SU-DHL-6 (cell line): Measurements from ENCODE around the gene HYCC1.

Source experiments
- H2AFZ ChIP-seq: fragments of 200-600 bp; sonication (generic); 2 replicates; pipeline ENCODE4 v1.6.1; 2014; ENCODE audit warnings: low read depth, mild to moderate bottlenecking, moderate library complexity, mixed read lengths, antibody characterized with exemption, low read length; ENCODE audit not compliant: severe bottlenecking
- H3F3A ChIP-seq: fragments of 200-600 bp; shearing (Covaris generic); 2 replicates; pipeline ENCODE4 v1.6.0; 2016; ENCODE audit warnings: antibody characterized with exemption, mild to moderate bottlenecking; ENCODE audit not compliant: insufficient read depth
- H3K27ac ChIP-seq: fragments of 200-600 bp; sonication (generic); 2 replicates; pipeline ENCODE4 v1.5.1; 2016; ENCODE audit warnings: low read depth, mild to moderate bottlenecking, low read length, moderate library complexity, mixed read lengths
- H3K27me3 ChIP-seq: fragments of 200-600 bp; sonication (generic), shearing (Covaris generic); 2 replicates; pipeline ENCODE4 v1.6.0; 2014; ENCODE audit warnings: mild to moderate bottlenecking, low read length
- H3K36me3 ChIP-seq: fragments of 200-600 bp; sonication (generic); 2 replicates; pipeline ENCODE4 v1.6.1; 2014; ENCODE audit warnings: mild to moderate bottlenecking, low read length, mixed read lengths
- H3K4me2 ChIP-seq: fragments of 300-600, 200-600 bp; shearing (Covaris generic), sonication (generic); 2 replicates; pipeline ENCODE4 v1.6.0; 2014; ENCODE audit warnings: low read length, low read depth, mild to moderate bottlenecking; ENCODE audit not compliant: poor library complexity, severe bottlenecking
- H3K4me3 ChIP-seq: fragments of 200-600 bp; sonication (generic); 2 replicates; pipeline ENCODE4 v1.5.1; 2014; ENCODE audit warnings: antibody characterized with exemption, low read length, mild to moderate bottlenecking, mixed read lengths; ENCODE audit not compliant: insufficient read depth, poor library complexity, severe bottlenecking
- H3K79me2 ChIP-seq: fragments of 200-600 bp; sonication (generic); 2 replicates; pipeline ENCODE4 v1.6.1; 2014; ENCODE audit warnings: mild to moderate bottlenecking, low read length, moderate library complexity; ENCODE audit not compliant: insufficient read depth
- H3K9ac ChIP-seq: fragments of 200-600 bp; sonication (generic); 2 replicates; pipeline ENCODE4 v1.7.0; 2014; ENCODE audit warnings: mild to moderate bottlenecking, low read length
- H3K9me2 ChIP-seq: fragments of 200-600 bp; sonication (generic); replicated peaks from 2 replicates; pipeline ENCODE4 v1.6.1; 2014; ENCODE audit warnings: low read length; ENCODE audit not compliant: insufficient read depth
- H3K9me3 ChIP-seq: fragments of 200-600 bp; sonication (generic); 2 replicates; pipeline ENCODE4 v1.6.1; 2014; ENCODE audit warnings: low read length, mixed read lengths; ENCODE audit not compliant: insufficient read depth
- H4K20me1 ChIP-seq: fragments of 200-600 bp; sonication (generic); 2 replicates; pipeline ENCODE4 v1.6.1; 2014; ENCODE audit warnings: low read depth, mild to moderate bottlenecking, antibody characterized with exemption, low read length, moderate library complexity, mixed read lengths
- CTCF ChIP-seq: fragments of 200-600 bp; sonication (generic); IDR thresholded peaks from one replicate; pipeline ENCODE4 v1.5.1; 2017; ENCODE audit warnings: antibody characterized with exemption, mild to moderate bottlenecking, low read length, moderate library complexity; ENCODE audit not compliant: insufficient read depth, poor library complexity, severe bottlenecking
- EZH2phosphoT487 ChIP-seq: fragments of 200-600 bp; sonication (generic), shearing (Covaris generic); conservative IDR thresholded peaks from 2 replicates; pipeline ENCODE4 v1.6.1; 2018; ENCODE audit warnings: mild to moderate bottlenecking, antibody characterized with exemption, low read length, moderate library complexity, mixed read lengths

Gene HYCC1

GRCh38 chr7:22989643-22990587, 24.0 kb downstream of the HYCC1 start:
- peaks cover 19% of the 10 kb centered on the region for H4K20me1 ChIP-seq
- TF ChIP-seq EZH2phosphoT487 (no peak), CTCF (no peak)
- no peaks in the 10 kb centered on the region for H3F3A ChIP-seq
- H2AFZ ChIP-seq = no peak overlapping the region
- no peak overlapping the region for H3K9ac ChIP-seq
- H3K79me2 ChIP-seq = peaks cover 6% of the 10 kb centered on the region; the same call in 1 of the 2 replicates
- no peaks in the 10 kb centered on the region for H3K9me3 ChIP-seq
- no peaks in the 10 kb centered on the region for H3K27me3 ChIP-seq
- H3K36me3 ChIP-seq = peaks cover 8% of the 10 kb centered on the region; the same call in 1 of the 2 replicates
- no peaks in the 10 kb centered on the region for H3K9me2 ChIP-seq
- no peak overlapping the region for H3K4me3 ChIP-seq
- H3K27ac ChIP-seq = peak overlapping the region; percentile 11
- H3K4me2 ChIP-seq = no peak overlapping the region

- Histone ChIP-seq H3F3A (no peaks in the 10 kb centered on the region), H3K4me2 (no peak overlapping the region), H3K27ac (no peak overlapping the region), H3K9ac (no peak overlapping the region), H3K4me3 (no peak overlapping the region), H3K9me2 (no peaks in the 10 kb centered on the region), H2AFZ (no peak overlapping the region), H4K20me1 (peaks cover under 1% of the 10 kb centered on the region; the same call in 1 of the 2 replicates), H3K79me2 (no peaks in the 10 kb centered on the region), H3K9me3 (no peaks in the 10 kb centered on the region), H3K36me3 (0 out of 2 replicates have a peak, but pooled peaks cover 5% of the 10 kb centered on the region), H3K27me3 (no peaks in the 10 kb centered on the region)
- no peak for TF ChIP-seq CTCF
- TF ChIP-seq EZH2phosphoT487 = no peak
These were observed 28.5 kb downstream of the HYCC1 start for GRCh38 chr7:22985436-22985835.

GRCh38 chr7:22983257-22983855, 30.6 kb downstream of the HYCC1 start:
- H3K4me2 ChIP-seq = no peak overlapping the region
- 0 out of 2 replicates have a peak, but pooled peaks cover 5% of the 10 kb centered on the region for H3K36me3 ChIP-seq
- H3F3A ChIP-seq = no peaks in the 10 kb centered on the region
- H3K9me2 ChIP-seq = no peaks in the 10 kb centered on the region
- no peaks in the 10 kb centered on the region for H3K9me3 ChIP-seq
- peaks cover 7% of the 10 kb centered on the region; the same call in 1 of the 2 replicates for H4K20me1 ChIP-seq
- no peak overlapping the region for H3K27ac ChIP-seq
- no peak overlapping the region for H3K4me3 ChIP-seq
- H2AFZ ChIP-seq = no peak overlapping the region
- no peak for TF ChIP-seq CTCF
- TF ChIP-seq EZH2phosphoT487 = no peak
- H3K79me2 ChIP-seq = no peaks in the 10 kb centered on the region
- no peaks in the 10 kb centered on the region for H3K27me3 ChIP-seq
- no peak overlapping the region for H3K9ac ChIP-seq
